IPS-18c (cell line): ENCODE results near the gene MORN3.
A peak's percentile ranks its signal among the peaks of the same experiment; 100 is the strongest.
"Not testable (repeated sequence)": the region's sequence is repeated elsewhere in the genome, so short reads cannot be mapped to it uniquely, and the experiment has no call there.

ENCODE experiments used
- H3K4me3 ChIP-seq: 2 replicates; pipeline ENCODE4 v1.7.0; 2013; ENCODE audit warnings: low read depth, mild to moderate bottlenecking, low read length, moderate library complexity; ENCODE audit not compliant: insufficient read depth
- H3K9me3 ChIP-seq: one replicate; pipeline ENCODE4 v1.6.1; 2013; ENCODE audit warnings: mild to moderate bottlenecking, low read length, moderate library complexity; ENCODE audit not compliant: control insufficient read depth, insufficient read depth

The MORN3 gene, protein sequence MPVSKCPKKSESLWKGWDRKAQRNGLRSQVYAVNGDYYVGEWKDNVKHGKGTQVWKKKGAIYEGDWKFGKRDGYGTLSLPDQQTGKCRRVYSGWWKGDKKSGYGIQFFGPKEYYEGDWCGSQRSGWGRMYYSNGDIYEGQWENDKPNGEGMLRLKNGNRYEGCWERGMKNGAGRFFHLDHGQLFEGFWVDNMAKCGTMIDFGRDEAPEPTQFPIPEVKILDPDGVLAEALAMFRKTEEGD

DNA sequence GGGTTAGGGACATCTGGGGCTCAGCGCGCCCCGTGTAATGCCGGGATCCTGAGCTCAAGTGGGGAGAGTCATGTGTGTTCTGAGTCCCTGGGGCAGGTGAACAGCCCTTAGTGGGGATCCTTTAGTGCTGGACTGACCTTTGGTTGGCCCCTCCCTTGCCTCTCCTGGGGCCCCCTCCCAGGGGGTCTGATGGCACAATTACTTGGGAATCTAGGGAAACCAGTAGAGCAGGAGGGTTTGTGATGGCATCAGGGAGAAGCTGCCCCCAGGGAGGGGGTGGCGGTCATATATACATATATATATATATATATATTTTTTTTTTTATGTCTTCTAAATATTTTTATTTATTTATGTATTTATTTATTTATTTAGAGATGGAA, at the start of gene MORN3:
MORN3 (minus strand) TSS at position 134 of the 380 bp plus-strand sequence. CDS start 171 bp downstream, outside the sequence.
- H3K4me3 ChIP-seq: no peak within 1 kb of the TSS
- no peaks in the 10 kb centered on the region for H3K9me3 ChIP-seq

DNA sequence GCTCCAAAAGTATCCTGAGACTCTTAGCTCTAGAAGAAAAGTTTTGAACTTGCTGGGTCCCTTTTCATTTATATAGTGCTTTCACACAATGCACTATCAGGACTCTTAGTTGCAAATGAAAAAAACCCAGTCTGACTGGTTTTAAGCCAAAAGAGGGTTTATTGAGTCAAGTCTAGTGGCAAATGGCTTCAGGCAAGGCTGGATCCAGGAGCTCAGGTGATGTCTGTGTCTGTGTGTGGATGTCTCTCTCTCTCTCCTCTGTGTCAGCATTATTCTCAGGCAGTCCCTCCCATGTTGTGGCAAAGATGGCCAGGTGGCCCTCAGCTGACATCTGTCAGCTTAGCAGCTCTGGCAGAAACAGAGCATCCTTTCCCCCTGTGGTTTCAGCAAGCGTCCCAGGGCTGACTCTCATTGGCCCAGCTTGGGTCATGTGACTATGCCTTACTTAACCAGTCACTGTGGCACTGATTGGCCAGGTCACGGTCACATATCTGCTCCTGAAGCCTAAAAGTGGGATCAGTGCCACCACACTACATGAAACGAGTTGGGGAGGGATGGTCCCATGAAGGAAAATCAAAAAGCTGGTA, 49.3 kb upstream of the MORN3 start:
- Histone ChIP-seq H3K9me3 (no peaks in the 10 kb centered on the region), H3K4me3 (no peak overlapping the region)

DNA sequence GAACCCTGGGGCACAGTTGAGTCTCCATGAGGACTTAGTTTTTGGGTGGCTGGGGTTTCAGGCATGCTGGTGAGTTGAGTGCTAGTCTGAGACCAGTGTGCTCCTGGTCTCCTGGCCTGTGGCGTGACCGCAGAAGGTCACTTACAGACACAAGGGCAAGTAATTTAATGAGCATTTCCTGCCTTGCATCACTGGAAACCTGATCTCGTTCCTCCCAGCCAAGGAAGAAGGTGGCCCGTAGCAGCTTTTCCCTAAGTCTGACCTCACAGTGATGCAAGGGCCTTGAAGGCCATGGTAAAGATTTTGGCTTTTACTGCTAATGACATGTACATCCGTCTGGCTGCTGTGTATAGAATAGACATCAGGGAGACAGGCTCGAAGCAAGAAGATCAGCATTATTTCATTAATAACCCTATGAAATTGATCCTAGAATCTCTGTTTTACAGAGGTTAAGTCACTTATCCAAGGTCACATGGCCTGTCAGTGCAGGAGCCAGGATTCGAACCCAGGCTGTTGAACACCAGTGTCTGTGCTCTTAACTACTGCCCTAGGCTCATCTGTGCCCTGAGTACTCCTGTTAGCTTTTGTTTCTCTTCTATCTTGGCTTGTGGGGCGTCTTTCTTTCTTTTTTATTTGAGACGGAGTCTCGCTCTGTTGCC, 47.7 kb upstream of the MORN3 start:
- no peaks in the 10 kb centered on the region for H3K9me3 ChIP-seq

DNA sequence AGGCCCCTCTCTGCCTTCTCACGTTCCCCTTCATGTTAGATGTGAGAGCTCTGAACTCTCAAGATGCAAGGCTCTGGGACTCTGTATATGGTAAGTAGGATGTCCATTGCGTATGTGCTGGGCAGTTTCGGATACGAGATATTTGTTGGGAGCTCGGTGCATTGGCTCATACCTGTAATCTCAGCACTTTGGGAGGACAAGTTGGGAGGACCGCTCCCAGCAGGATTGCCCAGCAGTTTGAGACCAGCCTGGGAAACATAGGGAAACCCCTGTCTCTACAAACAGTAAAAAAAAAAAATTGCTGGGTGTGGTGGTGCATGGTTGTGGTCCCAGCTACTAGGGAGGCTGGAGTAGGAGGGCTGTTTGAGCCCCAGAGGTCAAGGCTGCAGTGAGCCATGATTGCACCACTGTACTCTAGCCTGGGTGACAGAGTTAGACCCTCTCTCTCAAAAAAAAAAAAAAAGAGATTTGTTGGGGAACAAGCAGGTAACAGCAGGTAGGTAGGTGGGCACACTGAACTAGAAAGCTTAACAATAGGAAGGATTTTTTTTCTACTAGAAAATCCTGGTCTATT, 46.5 kb upstream of the MORN3 start:
- Histone ChIP-seq H3K4me3 (no peak overlapping the region), H3K9me3 (no peaks in the 10 kb centered on the region)

More for the DNA sequence above, 47.7 kb upstream of the MORN3 start:
- no peak overlapping the region for H3K4me3 ChIP-seq

DNA sequence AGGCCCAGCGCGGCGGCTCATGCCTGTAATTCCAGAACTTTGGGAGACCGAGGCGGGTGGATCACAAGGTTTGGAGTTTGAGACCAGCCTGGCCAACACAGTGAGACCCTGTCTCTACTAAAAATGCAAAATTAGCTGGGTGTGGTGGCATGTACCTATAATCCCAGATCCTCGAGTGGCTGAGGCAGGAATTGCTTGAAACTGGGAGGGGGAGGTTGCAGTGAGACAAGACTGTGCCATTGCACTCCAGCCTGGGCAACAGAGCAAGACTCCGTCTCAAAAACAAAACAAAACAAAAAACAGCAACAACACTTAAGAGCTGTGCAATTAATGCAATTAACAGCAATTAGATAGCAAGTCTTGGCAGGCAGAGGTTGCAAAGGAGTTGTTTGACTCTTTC, 45.6 kb upstream of the MORN3 start:
- not testable (repeated sequence) for H3K4me3 ChIP-seq, H3K9me3 ChIP-seq

DNA sequence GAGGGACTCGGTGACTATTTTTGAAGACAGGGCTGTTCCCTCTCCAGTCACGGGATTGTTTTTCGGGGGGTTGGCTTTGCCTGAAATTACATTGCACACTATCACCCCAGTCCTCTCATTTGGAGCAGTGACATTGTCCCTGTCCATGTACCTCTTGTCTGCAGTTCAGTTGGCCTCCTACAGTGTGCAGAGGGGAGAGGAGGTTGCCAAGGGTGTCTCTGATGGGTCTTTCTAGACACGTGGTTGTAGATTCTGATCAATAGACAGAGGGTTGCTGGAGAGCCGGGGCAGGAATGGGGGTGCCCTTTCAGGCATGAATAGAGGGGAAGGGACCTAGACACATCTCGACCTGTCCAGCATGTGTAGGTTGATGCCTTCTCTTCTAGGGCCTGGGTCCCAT, 44.3 kb upstream of the MORN3 start:
- Histone ChIP-seq H3K9me3 (no peaks in the 10 kb centered on the region), H3K4me3 (peak overlapping the region; percentile 94)

DNA sequence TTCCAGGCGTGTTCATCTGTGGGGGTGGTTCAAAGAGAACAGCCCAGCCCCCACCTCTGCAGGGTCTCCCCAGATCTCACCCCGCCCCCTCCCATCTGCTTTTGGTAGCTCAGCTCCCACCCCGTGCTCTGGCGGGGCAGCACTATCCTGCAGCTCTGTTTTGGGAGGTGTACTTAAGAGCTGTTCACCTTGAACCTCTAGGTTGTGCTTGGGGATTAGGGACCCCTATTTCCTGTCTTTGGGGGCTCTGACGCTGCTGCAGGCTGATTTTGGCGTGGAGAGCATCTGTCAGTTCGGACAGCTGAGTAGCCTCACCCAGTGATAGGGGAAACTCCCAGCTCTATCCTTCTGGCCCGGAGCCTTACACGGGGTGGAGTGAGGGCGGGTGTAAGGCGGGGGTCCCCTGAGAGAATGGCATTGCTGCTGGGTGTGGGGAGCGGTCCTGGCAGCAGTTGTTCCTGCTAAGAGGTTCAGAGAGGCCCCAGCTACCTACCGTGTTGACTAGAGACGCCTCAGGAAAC, 43.9 kb upstream of the MORN3 start:
- Histone ChIP-seq H3K9me3 (no peaks in the 10 kb centered on the region), H3K4me3 (peak overlapping the region; percentile 94)

DNA sequence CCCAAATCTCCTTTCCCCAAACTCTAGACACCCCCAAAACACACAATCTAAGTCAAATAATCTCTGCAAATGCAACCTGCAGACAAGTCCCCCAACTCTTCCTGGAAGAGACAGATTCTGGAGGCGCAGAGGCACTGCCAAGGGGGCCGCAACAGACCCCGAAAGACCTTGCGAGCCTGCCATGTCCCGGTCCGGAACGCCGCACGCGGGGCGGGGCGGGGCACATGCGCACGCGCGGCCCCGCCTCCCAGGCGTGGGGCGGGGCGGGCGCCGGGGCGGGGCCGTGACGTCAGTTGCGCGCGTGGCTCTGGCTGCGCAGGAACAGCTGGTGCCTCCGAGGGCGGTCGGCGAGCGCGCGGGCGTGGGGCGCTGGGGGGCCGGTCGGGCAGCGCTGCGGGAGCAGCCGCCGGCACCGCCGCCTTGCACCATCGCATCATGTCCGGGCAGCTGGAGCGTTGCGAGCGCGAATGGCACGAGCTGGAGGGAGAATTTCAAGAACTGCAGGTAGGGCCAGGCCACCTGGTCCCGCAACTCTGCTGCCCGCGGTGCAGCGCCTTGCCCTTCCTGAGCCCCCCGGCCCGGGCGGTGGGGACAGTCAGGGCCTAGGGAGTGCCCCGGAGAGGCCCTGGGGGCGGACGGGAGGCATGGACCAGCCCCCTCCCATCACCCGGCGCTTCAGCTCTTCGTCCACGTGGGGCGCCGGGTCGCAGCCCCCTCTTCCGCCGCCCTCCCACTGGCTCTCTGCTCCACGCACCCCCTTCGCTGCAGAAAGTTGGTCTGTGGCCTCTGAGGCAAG, 43.2 kb upstream of the MORN3 start, which contains the start of gene TMEM120B:
TMEM120B (plus strand) TSS at position 292 of the 796 bp plus-strand sequence; CDS start at position 436, 144 bp downstream.
- no peaks in the 10 kb centered on the region for H3K9me3 ChIP-seq
- H3K4me3 ChIP-seq: peak within 1 kb of the TSS; percentile 94

DNA sequence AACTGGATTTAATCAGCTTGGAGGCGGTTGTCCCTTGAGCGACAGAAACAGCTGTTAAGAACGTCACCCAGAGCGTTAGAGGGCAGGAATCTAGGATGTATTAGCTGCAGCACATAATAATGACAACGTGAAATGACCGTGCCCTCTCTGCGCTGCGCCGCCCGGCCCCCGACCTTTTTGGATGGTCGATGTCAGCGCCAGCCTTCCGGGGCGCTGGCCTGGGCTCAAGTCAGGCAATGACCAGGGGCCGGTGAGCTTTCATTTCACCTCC, 42.7 kb upstream of the MORN3 start:
- Histone ChIP-seq H3K4me3 (peak overlapping the region; percentile 94), H3K9me3 (no peaks in the 10 kb centered on the region)

DNA sequence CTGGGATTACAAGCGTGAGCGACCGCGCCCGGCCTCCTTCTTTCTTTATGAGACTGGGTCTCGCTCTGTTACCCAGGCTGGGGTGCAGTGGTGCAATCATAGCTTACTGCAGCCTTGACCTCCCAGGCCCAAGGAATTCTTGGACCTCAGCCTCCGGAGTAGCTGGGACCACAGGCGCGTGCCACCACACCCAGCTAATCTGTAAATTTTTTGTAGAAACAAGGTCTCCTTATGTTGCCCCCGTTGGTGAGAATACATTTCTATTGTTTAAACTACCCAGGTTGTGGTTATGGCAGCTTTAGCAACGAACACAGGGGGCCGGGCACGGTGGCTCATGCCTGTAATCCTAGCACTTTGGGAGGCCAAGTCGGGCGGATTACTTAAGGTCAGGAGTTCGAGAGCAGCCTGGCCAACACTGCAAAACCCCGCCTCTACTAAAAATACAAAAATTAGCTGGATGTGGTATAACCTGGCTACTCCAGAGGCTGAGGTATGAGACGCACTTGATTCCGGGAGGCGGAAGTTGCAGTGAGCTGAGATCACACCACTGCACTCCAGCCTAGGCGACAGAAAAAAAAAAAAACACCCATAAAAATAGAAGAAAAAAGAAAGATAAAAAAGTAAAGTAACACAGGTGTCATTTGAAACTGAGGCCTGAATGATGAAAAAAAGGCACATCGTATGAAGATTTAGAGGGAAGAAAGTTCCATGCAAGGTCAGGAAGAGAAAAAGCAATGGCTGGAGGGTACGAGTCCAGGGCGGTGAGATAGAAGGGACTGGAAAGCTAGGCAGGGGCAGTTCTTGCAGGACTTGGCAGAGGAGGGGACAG, 42.1 kb upstream of the MORN3 start:
- Histone ChIP-seq H3K4me3 (peak overlapping the region; percentile 94), H3K9me3 (no peaks in the 10 kb centered on the region)

DNA sequence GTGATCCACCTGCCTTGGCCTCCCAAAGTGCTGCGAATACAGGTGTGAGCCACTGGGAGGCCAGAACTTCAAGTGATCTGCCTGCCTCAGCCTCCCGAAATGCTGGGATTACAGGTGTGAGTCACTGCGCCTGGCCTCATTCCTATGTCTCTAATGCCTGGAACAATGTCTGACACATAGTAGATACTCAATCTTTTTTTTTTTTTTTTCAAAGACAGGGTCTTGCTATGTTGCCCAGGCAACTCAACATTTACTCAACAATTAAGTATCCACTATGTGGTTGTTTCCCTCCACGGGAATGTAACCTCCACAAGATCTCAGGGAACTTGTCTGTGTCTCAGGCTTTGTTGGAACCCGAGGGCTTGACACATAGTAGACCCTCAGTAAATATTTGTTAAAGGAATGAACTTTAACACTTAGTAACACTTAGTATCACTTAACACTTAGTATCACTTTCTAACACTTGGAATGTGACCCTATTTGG, 40.1 kb upstream of the MORN3 start:
- H3K4me3 ChIP-seq: no peak overlapping the region
- H3K9me3 ChIP-seq: no peaks in the 10 kb centered on the region

DNA sequence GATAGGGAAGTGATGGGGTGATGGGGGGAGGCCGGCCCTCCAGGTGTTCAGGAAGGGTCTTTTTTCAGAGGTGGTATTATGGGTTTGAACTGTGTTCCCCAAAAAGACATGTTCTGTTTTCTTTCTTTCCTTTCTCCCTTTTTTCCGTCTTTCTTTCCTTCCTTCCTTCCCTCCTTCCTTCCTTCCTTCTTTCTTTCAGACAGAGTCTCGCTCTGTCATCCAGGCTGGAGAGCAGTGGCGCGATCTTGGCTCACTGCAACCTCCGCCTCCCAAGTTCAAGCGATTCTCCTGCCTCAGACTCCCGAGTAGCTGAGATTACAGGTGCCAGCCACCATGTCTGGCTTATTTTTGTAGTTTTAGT, 39.6 kb upstream of the MORN3 start:
- not testable (repeated sequence) for H3K9me3 ChIP-seq, H3K4me3 ChIP-seq

DNA sequence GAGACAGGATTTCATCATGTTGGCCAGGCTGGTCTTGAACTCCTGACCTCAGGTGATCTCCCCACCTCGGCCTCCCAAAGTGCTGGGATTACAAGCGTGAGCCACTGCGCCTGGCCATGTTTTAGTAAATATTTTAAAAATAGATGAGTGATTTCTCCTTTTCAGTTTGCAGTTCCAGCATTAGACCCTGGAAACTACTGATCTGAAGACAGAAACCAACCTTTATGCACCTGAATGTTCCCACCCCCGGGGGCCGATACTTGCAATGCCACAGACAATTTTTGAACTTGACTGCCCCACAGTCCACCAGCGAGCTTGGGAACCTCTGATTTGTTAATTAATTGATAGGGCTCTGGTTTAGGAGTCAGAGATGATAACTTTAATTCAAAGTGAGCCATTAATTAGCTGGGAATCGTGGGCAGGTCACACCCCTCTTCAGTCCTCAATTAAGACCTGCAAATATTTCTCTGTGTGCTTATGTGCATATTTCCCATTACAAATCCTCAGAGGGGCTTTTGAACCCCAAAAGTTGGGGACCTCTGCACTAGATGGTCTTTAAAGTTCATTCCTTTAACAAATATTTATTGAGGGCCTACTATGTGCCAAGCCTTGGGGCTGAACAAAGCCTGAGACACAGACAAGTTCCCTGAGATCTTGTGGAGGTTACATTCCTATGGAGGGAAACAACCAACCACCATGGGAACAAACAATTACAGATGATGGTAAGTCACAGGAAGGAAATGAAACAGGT, 39.0 kb upstream of the MORN3 start:
- H3K4me3 ChIP-seq: no peak overlapping the region

DNA sequence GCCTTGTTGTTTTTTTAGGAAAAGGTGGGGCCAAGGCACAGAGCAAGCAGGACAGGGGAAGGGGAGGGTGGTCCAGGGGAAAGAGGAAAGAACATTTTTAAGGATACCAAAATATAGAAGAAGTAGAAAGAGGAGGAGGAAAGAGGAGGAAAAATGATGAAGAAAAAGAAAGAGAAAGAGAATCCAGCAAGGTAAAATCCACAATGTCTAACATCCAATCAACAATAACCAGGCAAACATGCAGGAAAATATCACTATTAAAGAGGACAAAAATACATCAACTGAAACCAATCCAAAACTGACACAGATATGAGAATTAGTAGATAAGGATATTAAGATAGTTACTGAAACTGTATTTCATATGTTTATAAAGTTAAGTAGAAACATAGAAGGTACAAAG, 36.1 kb upstream of the MORN3 start:
- Histone ChIP-seq H3K4me3 (no peak overlapping the region), H3K9me3 (no peaks in the 10 kb centered on the region)

More for the DNA sequence above, 39.0 kb upstream of the MORN3 start:
- no peaks in the 10 kb centered on the region for H3K9me3 ChIP-seq

DNA sequence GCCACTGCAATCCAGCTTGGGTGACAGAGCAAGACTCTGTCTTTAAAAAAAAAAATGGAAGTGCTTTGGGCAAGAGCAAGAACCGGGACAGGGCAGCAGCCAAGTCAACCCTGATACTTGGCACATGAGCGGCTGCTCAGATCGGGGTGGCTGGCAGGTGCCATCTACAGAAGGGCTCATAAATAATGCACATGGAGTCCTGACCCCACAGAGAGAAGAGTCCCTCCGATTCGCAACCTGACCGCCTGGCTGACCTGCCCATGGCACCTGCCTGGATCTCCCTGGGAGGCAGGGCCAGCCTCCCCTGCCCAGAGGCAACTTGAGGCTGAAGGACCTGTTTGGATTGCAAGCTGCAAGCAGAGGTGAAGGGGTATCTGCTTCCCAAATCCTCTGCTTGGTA, 33.5 kb upstream of the MORN3 start:
- no peak overlapping the region for H3K4me3 ChIP-seq
- no peaks in the 10 kb centered on the region for H3K9me3 ChIP-seq

DNA sequence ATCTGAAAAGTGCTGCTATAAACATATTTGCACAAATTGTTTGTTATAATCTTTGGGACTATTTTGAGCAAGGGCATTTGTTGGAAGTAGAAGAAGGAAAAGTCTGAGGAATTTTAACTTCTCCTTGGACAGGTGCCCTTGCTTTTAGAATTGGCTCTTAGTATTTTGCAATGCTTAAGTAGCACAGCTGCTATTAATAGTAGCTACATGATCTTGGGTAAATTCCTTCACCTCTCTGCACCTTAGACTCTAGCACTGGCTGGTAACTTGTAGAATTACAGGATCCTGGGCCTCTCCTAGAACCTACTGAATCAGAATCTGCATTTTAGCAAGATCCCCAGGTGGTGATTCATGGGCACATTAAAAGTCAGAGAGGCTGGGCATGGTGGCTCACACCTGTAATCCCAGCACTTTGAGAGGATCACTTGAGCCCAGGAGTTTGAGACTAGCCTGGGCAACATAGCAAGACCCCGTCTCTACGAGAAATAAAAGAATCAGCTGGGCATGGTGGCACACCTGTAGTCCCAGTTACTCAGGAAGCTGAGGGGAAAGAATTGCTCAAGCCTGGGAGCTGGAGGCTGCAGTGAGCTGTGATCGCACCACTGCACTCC, 32.3 kb upstream of the MORN3 start:
- H3K4me3 ChIP-seq: no peak overlapping the region

More for the DNA sequence above, 32.3 kb upstream of the MORN3 start:
- H3K9me3 ChIP-seq: no peaks in the 10 kb centered on the region
